Spleen (tissue), 7 donors: ENCODE results near the gene SLC25A11.

ENCODE experiments used
- POLR2A ChIP-seq, 3 donors: fragments of 450-650 bp; IDR thresholded peaks; one replicate each; pipeline ENCODE4 v1.5.1; 2017; ENCODE audit warnings: antibody characterized with exemption in 3 of 3, mild to moderate bottlenecking in 1 of 3
- POLR2AphosphoS5 ChIP-seq, 3 donors: sonication (generic); formaldehyde crosslinking; IDR thresholded peaks; one replicate each; pipeline ENCODE4 v1.5.1; 2017; ENCODE audit warnings: antibody characterized with exemption in 3 of 3
- TF ChIP-seq, protein P1 (sequence below), 11 experiments: fragments of 200-600 bp in 7 of 11; fragments of 450-650 bp in 4 of 11; sonication (generic) in 4 of 11; IDR thresholded peaks in 8 of 11; conservative IDR thresholded peaks in 3 of 11; 1 replicate in 7 of 11; 2 replicates in 4 of 11; pipeline versions ENCODE4 v1.4.0 to v1.8.0; 2016 to 2021; ENCODE audit warnings: antibody characterized with exemption in 11 of 11, inconsistent platforms in 4 of 11, mild to moderate bottlenecking in 1 of 11
- donor health status: DM: no; HTN: no; CAD: no; lungs with moderate emphysema.
- donor health status: DM: no; HTN: no; CAD: no.
- donor health status: DM: no; HTN: no; CAD: no.

DNA sequence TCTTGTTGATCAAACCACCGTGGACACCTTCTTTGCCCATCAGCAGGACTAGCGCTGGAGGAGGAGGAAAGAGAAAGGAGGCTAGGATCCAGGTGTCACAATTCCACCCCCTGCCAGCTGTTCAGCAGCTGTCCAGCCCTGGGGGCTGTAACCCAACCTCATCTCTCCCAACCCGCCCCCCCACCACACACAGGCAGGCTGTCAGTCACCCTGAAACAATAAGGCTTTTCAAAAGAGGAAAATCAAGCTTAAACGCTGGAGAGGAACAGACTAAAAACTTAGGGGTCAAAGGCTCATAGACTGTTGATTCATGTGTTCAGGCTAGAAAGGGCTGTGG lies 6.1 kb upstream of the SLC25A11 start:
- TF ChIP-seq POLR2A (IDR thresholded peaks at IDR 0.05) (no peak), POLR2AphosphoS5 (IDR thresholded peaks at IDR 0.05) (no peak)
- TF ChIP-seq, protein P1, sequence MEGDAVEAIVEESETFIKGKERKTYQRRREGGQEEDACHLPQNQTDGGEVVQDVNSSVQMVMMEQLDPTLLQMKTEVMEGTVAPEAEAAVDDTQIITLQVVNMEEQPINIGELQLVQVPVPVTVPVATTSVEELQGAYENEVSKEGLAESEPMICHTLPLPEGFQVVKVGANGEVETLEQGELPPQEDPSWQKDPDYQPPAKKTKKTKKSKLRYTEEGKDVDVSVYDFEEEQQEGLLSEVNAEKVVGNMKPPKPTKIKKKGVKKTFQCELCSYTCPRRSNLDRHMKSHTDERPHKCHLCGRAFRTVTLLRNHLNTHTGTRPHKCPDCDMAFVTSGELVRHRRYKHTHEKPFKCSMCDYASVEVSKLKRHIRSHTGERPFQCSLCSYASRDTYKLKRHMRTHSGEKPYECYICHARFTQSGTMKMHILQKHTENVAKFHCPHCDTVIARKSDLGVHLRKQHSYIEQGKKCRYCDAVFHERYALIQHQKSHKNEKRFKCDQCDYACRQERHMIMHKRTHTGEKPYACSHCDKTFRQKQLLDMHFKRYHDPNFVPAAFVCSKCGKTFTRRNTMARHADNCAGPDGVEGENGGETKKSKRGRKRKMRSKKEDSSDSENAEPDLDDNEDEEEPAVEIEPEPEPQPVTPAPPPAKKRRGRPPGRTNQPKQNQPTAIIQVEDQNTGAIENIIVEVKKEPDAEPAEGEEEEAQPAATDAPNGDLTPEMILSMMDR (IDR thresholded peaks at IDR 0.05 in 8 of 11, conservative IDR thresholded peaks at IDR 0.05 in 3 of 11): no peak
